GM19240 (cell line): ENCODE measurements around the gene NID2.

ENCODE experiments used
- DNase-seq: peaks from one replicate; pipeline ENCODE4 v3.0.0; 2011; ENCODE audit warnings: low spot score; ENCODE audit not compliant: insufficient read length

The NID2 gene

DNA sequence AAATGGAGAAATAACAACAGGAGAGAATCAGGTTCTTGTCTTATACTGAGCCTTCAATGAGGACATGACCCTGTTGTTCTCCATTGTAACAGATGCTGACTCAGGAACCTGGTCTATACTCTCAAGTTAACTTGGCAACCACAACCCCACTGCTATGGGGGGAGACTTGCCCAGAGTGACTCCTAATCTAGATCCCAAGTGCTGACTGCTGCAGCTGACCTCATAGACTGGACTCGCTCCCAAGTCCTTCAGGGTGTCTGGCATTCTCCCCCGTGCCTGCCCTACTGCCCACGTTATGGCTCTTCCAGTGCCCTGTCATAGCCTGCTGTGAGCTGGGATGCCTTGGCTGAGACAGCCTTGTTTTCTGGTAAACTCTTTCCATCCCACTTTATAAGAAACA lies 37.1 kb downstream of the NID2 start:
- no peak for DNase-seq

- no peak for DNase-seq
Observed at GRCh38 chr14:52029881-52030280, 39.0 kb downstream of the NID2 start.

DNA sequence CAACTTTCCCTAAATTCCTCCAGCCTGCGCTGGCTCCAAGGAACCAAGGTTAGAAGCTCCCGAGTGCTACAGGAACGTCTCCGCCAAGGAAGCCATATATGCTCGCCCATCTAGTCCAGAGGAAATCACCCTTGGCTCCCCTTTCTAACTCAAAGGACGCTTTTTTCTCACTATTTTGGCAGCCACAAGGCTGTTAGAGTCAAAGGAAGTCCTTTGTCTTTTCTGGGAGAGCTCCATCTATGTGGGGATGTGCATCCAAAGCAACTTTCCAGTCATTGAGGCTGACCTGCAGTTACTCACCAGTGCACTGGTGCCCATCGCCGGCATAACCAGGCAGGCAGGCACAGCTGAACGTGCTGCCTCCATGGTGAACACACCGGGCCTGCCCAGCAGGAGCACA lies 42.0 kb downstream of the NID2 start:
- no peak for DNase-seq

DNA sequence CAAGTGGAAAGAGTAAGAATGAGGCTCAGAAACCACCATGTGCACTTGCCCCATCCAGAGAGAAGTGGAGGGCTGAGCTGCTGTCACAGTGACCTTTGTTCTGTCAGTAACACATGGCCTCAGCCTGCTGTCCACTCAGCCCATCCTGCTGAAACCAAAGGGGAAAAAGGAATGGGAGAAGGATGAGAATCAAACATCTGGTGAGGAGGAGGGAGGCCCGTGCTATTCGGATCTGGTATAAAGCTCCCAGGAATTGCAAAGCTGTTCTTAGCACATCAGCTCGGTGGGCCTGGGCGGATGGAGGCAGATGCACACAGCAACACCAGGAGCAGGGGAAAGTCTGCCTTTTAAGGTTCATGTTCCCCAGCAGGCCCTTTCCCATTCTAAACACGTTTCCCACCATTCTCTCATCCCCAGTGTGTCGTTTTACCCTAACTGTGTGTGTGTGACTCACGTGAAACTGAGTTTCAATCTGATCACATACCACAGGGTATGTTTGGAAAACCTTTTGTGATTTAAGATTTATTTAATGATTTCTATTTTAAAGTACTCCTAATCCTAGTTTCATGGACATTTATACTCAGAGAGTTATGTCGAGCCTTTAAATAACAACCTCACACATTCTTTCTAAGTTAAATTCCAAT lies 42.7 kb downstream of the NID2 start:
- DNase-seq, result no peak

GRCh38 chr14:52025310-52025709 lies 43.5 kb downstream of the NID2 start:
- no peak for DNase-seq

DNA sequence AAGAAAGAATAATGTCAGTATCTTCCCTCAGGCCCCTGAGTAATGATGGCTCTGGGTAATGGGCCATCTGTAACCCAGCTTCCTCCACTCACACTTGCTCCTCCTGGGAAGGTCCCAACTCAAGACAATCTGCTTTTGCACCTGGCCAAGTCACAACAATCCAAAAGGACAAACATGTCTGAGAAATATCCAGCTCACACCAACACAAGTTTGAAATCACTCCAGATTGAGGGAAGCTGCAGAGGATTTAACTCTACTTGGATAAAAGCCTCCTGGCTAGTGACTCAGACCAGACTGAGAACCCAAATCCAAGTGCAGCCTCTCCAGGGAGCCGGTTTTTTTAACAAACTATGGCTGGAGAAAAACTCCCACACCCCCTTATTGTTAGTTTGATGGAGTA lies 45.3 kb downstream of the NID2 start:
- DNase-seq, result no peak

DNA sequence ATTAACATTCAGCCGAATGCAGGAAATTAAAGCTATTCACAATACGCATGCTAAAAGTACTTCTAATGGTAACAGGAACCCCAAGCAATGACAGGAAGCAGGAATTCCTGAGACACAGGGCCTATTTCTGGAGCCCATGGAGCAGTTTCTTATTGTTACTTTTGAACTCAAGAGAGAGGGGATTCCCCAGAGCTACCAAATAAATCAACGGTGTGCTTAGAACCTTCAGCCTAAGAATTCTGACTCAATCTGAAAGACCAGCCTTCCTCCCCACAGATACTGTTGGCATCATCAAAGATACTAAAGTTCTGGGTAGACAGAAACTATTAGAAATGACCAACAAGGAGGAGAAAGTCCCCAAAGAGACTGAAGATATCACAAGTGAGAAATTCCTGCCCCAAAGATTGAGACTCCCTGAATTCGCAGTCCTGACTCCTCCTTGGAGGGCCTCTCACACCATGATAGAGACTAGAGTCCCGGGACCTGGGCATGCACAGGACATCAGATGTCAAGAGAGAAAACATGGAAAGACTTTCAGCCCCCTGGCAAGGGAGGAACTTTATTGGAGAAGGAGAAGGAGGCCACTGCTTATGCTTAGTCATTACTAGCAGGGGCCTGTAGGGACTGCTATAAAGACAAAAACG lies 46.8 kb downstream of the NID2 start:
- DNase-seq, result peak; percentile 27

GRCh38 chr14:52020866-52021717 lies 47.8 kb downstream of the NID2 start:
- no peak for DNase-seq

DNA sequence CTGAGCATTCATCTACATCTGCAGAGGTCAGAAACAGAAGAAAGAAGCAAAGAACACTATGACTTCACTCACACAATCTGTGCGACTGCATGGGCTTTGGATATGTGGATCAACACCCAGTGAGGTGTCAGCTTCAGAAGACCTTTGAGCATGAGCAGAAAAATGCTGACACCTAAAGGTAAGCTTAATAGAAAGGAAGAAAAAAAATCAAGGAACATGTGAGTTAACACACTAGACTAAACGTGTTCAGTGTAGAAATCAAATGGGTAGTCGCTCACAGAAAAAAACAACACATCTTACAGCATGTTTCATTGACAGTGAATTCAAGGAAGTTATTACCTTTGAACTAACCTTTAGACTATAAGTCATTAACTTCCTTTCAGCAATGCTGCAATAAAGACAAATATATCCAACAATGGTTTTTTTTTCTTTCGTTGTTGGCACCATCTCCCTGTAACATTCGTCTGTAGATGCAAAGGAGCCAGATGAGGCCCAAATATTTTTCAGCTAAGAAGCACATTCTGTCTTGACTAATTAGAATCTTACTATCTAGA lies 48.6 kb downstream of the NID2 start:
- DNase-seq, result no peak

DNA sequence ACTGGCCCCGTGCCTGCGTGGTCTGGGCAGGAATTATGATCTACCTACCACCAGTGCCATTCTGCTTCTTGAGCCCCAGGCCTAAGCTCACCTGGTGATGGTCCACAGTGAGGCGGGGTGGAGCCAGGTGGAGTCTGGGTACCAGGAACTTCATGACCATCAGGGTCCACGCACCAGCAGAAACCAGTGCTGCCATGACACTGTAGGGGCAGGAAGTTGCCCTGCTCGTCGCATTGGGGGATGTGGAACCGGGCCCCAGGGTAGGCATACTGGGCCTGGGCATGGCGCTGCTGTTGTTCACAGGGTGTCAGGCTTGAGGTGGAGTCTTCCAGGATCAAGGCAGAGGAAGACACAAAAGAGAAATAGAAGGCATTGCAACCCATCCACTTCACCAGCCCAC lies 49.9 kb downstream of the NID2 start:
- no peak for DNase-seq

- DNase-seq, result no peak
Observed at GRCh38 chr14:52018252-52018651, 50.6 kb downstream of the NID2 start.

DNA sequence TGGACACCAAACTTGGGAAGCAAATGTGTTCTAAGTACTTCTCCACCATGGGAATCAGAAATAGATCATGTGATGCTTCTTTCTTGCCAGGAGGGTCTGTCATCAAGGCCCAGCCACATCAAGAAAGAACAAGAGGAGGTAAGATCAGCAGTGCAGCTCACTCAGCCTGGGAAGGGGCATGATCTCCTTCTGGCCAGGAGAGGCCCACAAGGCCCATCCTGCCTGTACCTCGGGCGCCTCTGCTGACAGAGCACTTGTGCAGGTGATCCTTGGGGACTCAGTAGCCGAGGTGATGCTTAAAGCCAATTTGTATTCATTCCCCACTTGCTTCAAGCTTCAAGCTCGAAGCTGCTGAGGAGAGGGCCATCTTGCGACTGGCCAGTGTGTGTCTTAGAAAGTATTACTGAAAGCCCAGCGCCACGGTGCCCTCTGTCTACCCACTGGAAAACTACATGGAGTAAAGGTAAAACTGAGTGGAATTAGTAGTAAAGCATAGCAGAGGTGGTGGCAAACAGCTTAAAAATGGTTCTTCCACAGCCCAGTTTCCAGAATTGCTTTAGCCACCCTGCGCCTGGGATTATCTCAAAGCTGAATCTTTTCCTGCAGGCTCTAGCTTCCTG lies 53.3 kb downstream of the NID2 start:
- DNase-seq, result no peak

DNA sequence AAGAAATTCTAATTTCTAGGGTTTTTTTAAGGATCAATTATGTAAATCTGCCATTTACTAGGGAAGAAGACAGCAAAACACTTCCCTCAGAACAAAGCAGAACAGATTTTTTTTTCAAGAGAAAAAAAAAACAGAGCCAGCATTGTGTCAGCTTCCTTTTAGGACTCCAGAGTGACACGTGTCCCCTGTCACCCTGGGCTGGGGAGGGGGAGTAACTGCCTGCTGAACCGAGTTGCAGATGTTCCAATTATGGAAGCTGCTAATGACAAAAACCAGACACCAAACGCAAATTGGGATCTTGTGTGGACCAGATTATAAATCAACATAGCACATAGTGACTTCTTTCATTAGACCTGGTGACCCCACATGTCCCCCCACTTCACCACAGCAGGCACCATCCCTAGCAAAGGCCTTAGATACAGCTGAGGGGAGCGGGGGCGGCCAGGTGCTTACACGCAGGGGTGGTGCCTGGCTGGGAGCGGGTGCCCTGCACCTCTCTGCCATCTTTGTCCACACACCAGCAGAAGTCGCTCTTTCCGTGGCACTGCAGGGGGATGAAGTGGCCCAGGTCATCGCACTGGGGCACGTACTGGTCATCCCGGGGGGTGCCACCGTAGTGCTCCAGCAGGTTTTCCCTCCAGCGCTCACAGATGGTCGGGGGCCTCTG lies 54.1 kb downstream of the NID2 start:
- DNase-seq, result no peak

GRCh38 chr14:52013984-52014600 lies 54.8 kb downstream of the NID2 start:
- no peak for DNase-seq

DNA sequence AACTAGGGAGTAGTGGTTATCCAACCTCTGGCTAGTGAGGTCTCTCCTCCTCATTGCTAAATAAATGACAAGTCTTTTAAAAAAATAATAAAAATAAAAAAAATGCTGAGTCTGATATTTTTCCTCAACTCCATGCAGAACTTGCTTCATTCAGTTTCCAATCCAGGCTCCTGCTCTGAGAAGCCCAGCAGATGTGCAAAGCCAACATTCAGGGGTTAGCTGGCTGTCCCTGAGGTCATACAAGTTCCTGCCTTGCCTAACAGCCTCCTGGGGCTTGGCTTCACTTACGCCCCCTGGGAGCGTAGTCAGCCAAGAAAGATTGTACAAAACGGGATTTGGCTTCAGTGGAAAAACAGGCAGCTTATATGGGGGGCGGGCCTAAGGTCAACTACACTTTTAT lies 56.2 kb downstream of the NID2 start:
- no peak for DNase-seq

- no peak for DNase-seq
Observed at GRCh38 chr14:52011523-52011922, 57.3 kb downstream of the NID2 start.

DNA sequence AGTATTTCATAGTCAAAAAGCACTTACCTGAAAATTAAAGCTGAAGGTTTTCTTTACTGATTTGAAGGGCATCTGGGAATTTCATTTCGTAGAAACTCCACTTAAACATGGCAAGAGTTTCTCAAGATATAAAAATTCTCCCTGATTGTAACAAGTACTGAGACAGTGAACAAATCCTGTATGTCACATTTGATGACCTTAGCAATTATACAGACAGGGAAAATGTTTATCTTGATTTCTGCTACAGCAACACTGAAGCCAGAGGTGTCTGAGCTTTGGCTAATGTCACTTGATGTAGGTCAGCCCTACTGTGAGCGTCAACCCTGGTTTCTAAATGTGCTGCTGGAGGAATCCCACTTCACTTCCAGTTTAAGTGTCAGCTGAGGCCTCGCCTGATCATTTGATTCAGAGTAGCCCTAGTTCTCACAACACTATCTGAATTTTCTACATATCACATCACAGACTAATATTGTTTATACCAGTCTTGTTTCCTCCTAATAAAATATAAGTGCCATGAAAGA lies 58.6 kb downstream of the NID2 start:
- DNase-seq, result no peak

DNA sequence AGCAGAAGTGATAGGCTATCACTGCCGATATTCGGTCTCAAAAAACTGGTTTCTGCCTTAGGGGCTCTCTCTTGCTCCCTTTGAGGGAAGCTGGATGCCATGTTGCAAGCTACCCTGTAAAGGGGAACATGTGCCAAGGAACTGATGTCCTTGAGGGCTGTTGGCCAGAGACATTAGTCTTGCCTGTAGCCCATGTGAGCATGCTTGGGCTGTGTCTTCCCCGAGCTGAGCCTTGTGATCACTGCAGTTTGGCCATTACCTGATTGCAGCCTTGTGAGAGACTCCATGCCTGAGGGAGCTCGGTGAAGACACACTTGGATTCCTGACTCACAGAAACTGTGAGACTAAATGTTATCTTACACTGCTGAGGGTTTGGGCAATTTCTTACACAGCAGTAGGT lies 60.7 kb downstream of the NID2 start:
- no peak for DNase-seq

DNA sequence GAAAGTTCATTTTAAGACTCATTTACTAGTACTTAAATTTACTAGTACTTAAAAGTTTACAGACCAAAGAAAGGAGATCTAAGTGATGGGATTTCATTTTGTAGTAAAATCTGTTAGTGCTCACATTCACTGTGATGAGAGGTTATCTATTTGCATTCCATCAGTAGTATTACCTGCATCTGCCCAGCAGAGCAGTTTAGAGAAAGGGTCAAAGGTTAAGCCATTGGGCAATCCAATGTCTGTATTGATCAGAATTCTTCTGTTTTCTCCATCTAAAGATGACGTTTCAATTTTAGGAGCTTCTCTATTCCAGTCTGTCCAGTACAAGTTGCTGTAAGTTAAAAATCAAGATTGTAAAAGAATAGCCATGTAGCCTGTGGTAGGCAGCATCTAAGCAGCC lies 61.2 kb downstream of the NID2 start:
- no peak for DNase-seq

GRCh38 chr14:52007211-52007610 lies 61.6 kb downstream of the NID2 start:
- no peak for DNase-seq

DNA sequence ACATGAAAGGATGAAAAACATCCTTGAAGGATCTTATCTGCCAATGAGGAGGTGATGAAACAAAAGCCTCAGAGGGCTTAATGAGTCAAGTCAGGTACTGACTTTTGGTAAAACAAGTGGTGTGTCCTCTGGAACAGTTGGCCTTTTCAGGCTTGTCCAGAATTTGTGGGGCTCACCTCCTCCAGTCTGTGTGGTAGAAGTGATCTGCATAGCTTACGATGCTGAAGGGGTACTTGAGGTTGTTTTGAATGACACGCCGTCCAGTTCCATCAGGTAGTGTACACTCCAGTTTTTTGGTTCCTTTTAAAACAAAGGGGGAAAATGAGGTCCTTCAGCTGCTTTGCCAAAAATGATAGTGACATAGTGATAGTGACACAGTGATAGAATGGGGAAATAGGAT lies 62.5 kb downstream of the NID2 start:
- DNase-seq, result no peak
